Measurements from ENCODE around the gene TM9SF1.

DNA sequence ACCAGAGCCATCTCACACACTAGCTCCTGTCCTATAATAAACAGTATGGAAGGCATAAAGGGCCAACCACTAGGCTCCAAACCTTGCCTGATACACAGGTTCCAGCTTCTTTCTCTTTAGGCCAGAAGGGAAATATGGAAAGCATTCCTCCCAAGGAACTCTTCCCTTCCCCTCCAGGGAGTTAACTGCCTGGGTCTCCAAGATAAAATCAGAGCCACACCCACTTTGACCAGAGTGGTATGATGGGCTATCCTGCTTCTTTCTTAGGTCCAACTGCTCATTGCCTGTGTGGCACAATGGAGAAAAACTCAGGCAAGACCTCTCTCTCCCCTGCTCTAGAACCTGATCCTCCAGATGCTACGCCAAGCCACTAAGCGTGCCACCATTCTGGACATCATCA, 12.4 kb upstream of the TM9SF1 start:
- no peak for TF ChIP-seq CTCF (IDR thresholded peaks at IDR 0.05)
- no peak for TF ChIP-seq POLR2A (IDR thresholded peaks at IDR 0.05)

Data from testis (tissue), 2 donors.